Activated CD8-positive, alpha-beta memory T cell treated with anti-CD3 and anti-CD28 coated beads for 36 hours (primary cell): ENCODE results near the gene SNU13. TPM values are rescaled to one million over a fixed set of nuclear protein-coding genes. Genes with fewer than 3 reads are reported as not detected.
"Not testable (repeated sequence)": the region's sequence is repeated elsewhere in the genome, so short reads cannot be mapped to it uniquely, and the experiment has no call there.

Source experiments
- CTCF ChIA-PET: fragments of 350-600 bp; sonication (Branson Sonifier 250); formaldehyde crosslinking; loops from one replicate; lab custom pipeline; 2021; ENCODE audit warnings: antibody characterized with exemption; lab: Charles Lee
- POLR2A ChIA-PET: fragments of 350-600 bp; sonication (Branson Sonifier 250); formaldehyde crosslinking; loops from one replicate; lab custom pipeline; 2021; ENCODE audit warnings: antibody characterized with exemption; lab: Charles Lee
- total RNA-seq, 2 experiments: library from RNA; stranded (reverse); gene quantifications; one replicate each; pipeline ENCODE4 v1.2.3, GENCODE V29; 2021

The SNU13 gene
- total RNA-seq, 2 experiments from 2014 or later, result 329 to 338 TPM

DNA sequence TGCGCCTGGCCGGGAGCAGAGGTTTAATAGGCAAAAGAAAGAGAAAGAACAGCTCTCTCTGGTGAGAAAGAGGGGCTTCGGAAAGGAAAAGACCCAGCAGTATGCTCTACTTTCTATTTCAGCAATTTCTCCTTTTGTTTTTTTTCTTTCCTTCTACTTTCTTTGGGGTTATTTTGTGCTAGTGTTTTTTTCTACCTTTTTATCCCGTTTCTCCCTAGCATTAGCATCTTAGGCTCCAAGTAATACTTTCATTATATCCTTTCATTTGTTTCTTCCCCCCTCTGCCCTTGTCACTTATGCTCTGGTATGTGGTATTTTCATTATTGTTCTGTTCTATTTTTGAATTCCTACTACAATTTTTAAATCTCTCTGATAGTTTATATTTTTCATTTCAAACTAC lies 4.5 kb downstream of the SNU13 start:
- ChIA-PET POLR2A (interaction anchor here (0.7 kb wide), 1 partner anchor 98 kb away, joined by 3 read pairs; no protein-coding TSS in a partner anchor), CTCF (interaction anchor here (1.1 kb wide), 2 partner anchors 10 to 13 kb away, joined by 3 to 7 read pairs; no protein-coding TSS in a partner anchor)

GRCh38 chr22:41683616-41684015 lies 5.1 kb downstream of the SNU13 start:
- POLR2A ChIA-PET, result interaction anchor here (0.7 kb wide), 1 partner anchor 98 kb away, joined by 3 read pairs; no protein-coding TSS in a partner anchor

GRCh38 chr22:41683052-41683451 lies 5.6 kb downstream of the SNU13 start:
- CTCF ChIA-PET, result interaction anchor here (1.1 to 2.9 kb wide), 2 partner anchors 14 to 16 kb away, joined by 3 to 7 read pairs; no protein-coding TSS in a partner anchor
- POLR2A ChIA-PET, result no interaction called here

More at GRCh38 chr22:41683616-41684015, 5.1 kb downstream of the SNU13 start:
- CTCF ChIA-PET, result interaction anchor here (1.1 kb wide), 1 partner anchor 14 kb away, joined by 3 read pairs; no protein-coding TSS in a partner anchor

DNA sequence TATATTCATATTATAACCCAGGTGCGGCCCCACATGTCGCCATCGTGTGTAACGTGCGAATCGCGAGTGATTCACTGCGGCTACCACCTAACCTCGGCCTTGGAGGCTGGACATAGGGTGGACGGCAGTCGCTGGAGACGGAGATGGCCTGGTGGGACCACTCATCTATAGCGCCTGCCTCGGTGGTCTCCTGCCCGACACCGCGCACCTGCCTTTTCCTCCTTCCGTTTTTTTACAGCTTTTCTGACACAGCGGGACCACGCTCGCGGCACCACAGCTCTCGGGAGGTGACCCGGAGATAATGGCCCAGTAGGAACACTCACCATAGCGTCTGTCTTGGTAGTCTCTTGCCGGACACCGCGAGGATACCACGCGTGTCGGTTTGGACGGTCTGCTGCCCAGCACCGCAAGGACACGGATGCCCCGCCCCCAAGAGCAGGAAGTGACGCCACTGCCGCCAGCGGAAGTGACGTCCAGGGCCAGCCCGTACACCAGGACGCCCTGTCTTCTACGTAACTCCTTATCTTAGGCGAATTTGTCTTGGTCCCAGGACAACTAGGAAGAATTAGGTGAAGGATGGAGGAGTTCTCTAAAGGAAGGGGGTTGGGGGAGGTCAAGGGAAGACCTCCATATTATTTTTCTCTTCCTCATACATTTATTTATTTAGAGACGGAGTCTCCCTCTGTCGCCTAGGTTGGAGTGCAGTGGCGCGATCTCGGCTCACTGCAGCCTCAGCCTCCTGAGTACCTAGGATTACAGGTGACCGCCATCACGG lies 6.4 kb downstream of the SNU13 start:
- POLR2A ChIA-PET, result interaction anchor here (0.7 kb wide), 1 partner anchor 36 kb away, joined by 3 read pairs; no protein-coding TSS in a partner anchor

GRCh38 chr22:41681616-41682015 lies 7.1 kb downstream of the SNU13 start:
- ChIA-PET CTCF (interaction anchor here (2.9 kb wide), 1 partner anchor 15 kb away, joined by 7 read pairs; no protein-coding TSS in a partner anchor), POLR2A (interaction anchor here (0.7 kb wide), 1 partner anchor 35 kb away, joined by 3 read pairs; no protein-coding TSS in a partner anchor)

More for the DNA sequence above, 6.4 kb downstream of the SNU13 start:
- CTCF ChIA-PET, result interaction anchor here (2.9 kb wide), 1 partner anchor 15 kb away, joined by 7 read pairs; no protein-coding TSS in a partner anchor

- CTCF ChIA-PET, result interaction anchor here (1.3 to 1.9 kb wide), 2 partner anchors 10 to 21 kb away, joined by 3 to 6 read pairs; no protein-coding TSS in a partner anchor
- POLR2A ChIA-PET, result interaction anchor here (0.7 kb wide), 1 partner anchor 63 kb away, joined by 3 read pairs; no protein-coding TSS in a partner anchor
Measured at GRCh38 chr22:41676134-41676533, 12.5 kb downstream of the SNU13 start.

GRCh38 chr22:41674846-41675340 lies 13.8 kb downstream of the SNU13 start:
- POLR2A ChIA-PET, result no interaction called here
- CTCF ChIA-PET, result interaction anchor here (1.9 to 2.0 kb wide), 2 partner anchors 8 to 10 kb away, joined by 6 to 7 read pairs; no protein-coding TSS in a partner anchor

DNA sequence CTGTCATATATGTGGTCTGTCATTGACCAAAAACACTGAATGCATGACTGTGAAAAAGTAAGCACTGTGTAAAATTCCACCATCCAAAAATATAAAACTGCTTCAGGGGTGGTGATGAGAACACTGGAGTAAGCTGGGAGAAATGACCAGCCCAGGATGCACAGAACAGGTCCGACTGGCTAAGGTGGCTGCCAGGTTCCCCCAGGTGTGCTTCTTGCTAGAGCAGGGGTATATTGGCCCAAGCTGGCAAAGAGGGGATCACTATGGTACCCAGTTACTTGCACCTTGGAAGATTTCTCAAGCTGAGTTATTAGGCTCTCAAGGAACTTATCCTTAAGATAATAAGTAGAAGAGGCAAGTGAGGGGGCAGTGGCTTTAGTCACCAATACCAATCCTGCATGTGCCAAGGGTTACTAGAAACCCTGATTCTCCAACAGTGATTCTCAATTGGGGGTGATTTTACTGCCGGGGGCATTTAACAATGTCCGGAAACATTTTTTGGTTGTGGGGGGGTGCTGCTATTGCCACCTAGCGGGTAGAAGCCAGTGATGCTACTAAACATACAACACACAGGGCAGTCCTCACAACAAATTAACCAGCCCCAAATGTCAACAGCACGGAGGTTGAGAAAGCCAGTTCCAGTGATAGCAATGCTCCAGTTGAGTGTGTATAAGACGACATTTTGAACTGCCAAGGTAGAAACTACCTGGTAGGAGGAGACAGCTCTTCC lies 15.7 kb downstream of the SNU13 start:
- POLR2A ChIA-PET, result no interaction called here
- CTCF ChIA-PET, result interaction anchor here (0.7 to 1.3 kb wide), 4 partner anchors 9 to 24 kb away, joined by 3 to 4 read pairs (median 4); partner anchors contain the start of gene SNU13

DNA sequence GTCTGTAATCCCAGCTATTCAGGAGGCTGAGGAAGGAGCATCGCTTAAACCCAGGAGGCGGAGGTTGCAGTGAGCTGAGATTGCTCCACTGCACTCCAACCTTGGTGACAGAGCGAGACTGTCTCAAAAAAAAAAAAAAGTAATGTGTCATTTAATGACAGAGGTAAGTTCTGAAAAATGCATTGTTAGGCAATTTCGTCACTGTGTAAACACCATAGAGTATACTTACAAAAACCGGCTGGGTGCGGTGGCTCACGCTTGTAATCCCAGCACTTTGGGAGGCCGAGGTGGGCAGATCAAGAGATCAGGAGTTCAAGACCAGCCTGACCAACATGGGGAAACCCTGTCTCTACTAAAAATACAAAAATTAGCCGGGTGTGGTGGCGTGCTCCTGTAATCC lies 16.6 kb downstream of the SNU13 start:
- CTCF ChIA-PET, result interaction anchor here (1.8 kb wide), 1 partner anchor 8 kb away, joined by 8 read pairs; no protein-coding TSS in a partner anchor
- POLR2A ChIA-PET, result not testable (repeated sequence)

DNA sequence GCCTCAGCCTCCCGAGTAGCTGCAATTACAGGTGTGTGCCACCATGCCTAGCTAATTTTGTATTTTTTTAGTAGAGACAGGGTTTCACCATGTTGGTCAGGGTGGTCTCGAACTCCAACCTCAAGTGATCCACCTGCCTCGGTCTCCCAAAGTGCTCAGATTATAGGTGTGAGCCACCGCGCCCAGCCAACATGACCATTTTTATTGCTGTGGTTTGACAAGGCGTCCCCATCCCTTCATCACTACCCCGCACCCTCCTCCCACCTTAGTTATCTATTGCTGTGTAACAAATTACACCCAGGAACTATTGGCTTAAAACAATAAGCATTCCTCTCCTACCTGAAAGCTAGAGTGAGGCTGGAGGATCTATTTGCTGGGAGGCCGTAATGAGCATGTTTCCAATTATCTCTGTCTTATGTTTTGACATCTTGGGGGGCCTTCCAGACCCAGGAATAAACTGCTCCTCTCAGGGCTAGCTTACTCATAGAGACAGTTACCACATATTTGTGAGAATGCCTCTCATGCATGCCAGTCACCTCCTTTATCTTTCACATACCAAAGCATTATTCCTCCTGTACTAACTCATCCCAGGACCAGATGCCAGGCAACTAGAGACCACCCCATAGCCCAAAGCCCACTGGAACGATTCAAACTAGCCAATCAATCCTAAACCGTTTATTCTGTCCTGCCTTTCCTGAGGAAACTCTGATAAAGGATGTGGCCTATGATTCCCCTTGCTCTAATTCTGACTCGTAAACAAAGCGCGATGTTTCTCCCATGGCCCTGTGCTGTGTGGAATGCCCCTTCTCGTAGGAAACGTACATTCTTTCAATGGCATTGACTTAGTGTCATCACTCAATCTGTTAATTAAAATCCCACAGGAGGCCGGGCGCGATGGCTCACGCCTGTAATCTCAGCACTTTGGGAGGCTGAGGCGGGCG lies 19.4 kb downstream of the SNU13 start:
- ChIA-PET POLR2A (no interaction called here), CTCF (interaction anchor here (0.6 to 0.7 kb wide), 3 partner anchors 20 to 1168 kb away, joined by 3 to 6 read pairs (median 4); no protein-coding TSS in a partner anchor)

- CTCF ChIA-PET, result interaction anchor here (2.4 to 2.6 kb wide), 2 partner anchors 11 to 15 kb away, joined by 10 to 14 read pairs; no protein-coding TSS in a partner anchor
- POLR2A ChIA-PET, result no interaction called here
Measured at GRCh38 chr22:41664951-41665350, 23.7 kb downstream of the SNU13 start.

DNA sequence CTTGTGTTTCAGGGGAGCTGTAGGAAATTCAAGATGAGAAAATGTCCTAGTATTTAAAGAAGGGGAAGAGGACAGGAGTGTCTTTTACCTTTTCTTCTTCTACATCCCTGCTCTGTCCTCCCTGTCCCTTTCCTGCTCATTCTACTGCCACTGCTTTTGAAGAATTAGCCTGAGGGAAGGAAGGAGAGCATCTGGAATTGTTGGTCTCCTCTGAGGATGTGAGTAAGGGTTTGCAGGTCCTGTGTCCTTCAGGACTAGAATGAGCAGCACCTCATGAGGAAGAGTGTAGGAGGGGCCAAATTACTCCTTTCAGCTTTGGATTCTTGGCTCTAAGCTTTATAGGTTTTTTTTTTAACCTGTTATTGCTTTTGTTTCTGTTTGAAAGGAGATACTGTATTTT lies 24.2 kb downstream of the SNU13 start:
- POLR2A ChIA-PET, result no interaction called here
- CTCF ChIA-PET, result interaction anchor here (1.6 kb wide), 1 partner anchor 43 kb away, joined by 4 read pairs; the partner anchor contains the start of genes DESI1 and XRCC6

DNA sequence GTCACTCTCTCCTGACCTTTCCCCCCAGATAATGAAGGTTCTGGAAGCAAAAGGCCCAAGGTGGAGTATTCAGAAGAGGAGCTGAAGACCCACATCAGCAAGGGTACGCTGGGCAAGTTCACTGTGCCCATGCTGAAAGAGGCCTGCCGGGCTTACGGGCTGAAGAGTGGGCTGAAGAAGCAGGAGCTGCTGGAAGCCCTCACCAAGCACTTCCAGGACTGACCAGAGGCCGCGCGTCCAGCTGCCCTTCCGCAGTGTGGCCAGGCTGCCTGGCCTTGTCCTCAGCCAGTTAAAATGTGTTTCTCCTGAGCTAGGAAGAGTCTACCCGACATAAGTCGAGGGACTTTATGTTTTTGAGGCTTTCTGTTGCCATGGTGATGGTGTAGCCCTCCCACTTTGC lies 25.1 kb downstream of the SNU13 start:
- ChIA-PET POLR2A (interaction anchor here (1.1 kb wide), 1 partner anchor 43 kb away, joined by 4 read pairs; the partner anchor contains the start of genes DESI1 and XRCC6), CTCF (interaction anchor here (0.5 to 1.6 kb wide), 2 partner anchors 9 to 42 kb away, joined by 4 read pairs; partner anchors contain the start of genes DESI1 and XRCC6)

GRCh38 chr22:41661713-41662112 lies 27.0 kb downstream of the SNU13 start:
- ChIA-PET POLR2A (no interaction called here), CTCF (interaction anchor here (0.6 kb wide), 1 partner anchor 891 kb away, joined by 3 read pairs; no protein-coding TSS in a partner anchor)

GRCh38 chr22:41661088-41661487 lies 27.6 kb downstream of the SNU13 start:
- POLR2A ChIA-PET, result interaction anchor here (0.7 kb wide), 1 partner anchor 180 kb away, joined by 3 read pairs; no protein-coding TSS in a partner anchor
- CTCF ChIA-PET, result interaction anchor here (1.3 kb wide), 1 partner anchor 12 kb away, joined by 4 read pairs; no protein-coding TSS in a partner anchor

DNA sequence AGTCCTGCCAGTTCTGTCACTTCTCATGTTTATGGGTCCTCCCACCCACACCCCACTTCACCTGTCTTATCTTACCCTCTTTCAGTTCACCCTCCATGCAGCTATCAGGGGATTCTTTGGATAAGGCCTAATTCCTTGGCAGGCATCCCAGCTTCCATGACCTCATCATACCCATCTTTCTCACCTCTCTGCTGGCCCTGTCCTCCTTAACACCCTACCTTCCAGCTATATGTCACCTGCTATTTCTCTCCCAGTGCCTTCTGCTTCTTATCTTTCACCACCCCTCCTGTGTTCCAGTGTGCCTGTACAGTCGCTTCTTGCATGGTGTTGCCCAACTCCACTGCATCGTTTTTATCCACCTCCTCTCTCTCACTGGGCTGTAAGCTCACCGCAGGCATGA lies 28.3 kb downstream of the SNU13 start:
- ChIA-PET CTCF (interaction anchor here (1.0 to 1.3 kb wide), 2 partner anchors 13 to 37 kb away, joined by 3 to 4 read pairs; no protein-coding TSS in a partner anchor), POLR2A (interaction anchor here (0.7 kb wide), 1 partner anchor 180 kb away, joined by 3 read pairs; no protein-coding TSS in a partner anchor)

GRCh38 chr22:41659941-41660340 lies 28.7 kb downstream of the SNU13 start:
- POLR2A ChIA-PET, result no interaction called here
- CTCF ChIA-PET, result interaction anchor here (1.0 to 1.3 kb wide), 2 partner anchors 13 to 37 kb away, joined by 3 to 4 read pairs; no protein-coding TSS in a partner anchor
